GM23338 (cell line): ENCODE results near the gene UBQLN4. TPM values are rescaled to one million over a fixed set of nuclear protein-coding genes. Genes with fewer than 3 reads are reported as not detected.

Source experiments
- ATAC-seq: fragments of 200-7000 bp; cut with Tn5 transposase; 3 replicates; pipeline ENCODE4 v1.9.1; 2020
- DNase-seq: peaks from one replicate; pipeline ENCODE4 v3.0.0-alpha.2; 2015; ENCODE audit warnings: low spot score
- H2AFZ ChIP-seq: fragments of 200-600 bp; sonication (generic); 2 replicates; pipeline ENCODE4 v1.8.0; 2016; ENCODE audit warnings: antibody characterized with exemption, mild to moderate bottlenecking, moderate library complexity
- H3F3A ChIP-seq: fragments of 200-600 bp; sonication (generic); replicated peaks from 2 replicates; pipeline ENCODE4 v1.8.0; 2017; ENCODE audit warnings: antibody characterized with exemption, mixed run types, low read depth
- H3K27ac ChIP-seq: fragments of 200-600 bp; sonication (generic); 2 replicates; pipeline ENCODE4 v1.6.1; 2016; ENCODE audit warnings: low read depth
- H3K27me3 ChIP-seq: fragments of 200-600 bp; sonication (generic); 2 replicates; pipeline ENCODE4 v1.8.0; 2016; ENCODE audit warnings: mild to moderate bottlenecking, mixed run types, moderate library complexity; ENCODE audit not compliant: insufficient read depth
- H3K36me3 ChIP-seq: fragments of 200-600 bp; sonication (generic); 2 replicates; pipeline ENCODE4 v1.8.0; 2016; ENCODE audit warnings: mild to moderate bottlenecking; ENCODE audit not compliant: insufficient read depth
- H3K4me1 ChIP-seq: fragments of 200-600 bp; sonication (generic); 2 replicates; pipeline ENCODE4 v1.8.0; 2016; ENCODE audit warnings: mild to moderate bottlenecking, moderate library complexity; ENCODE audit not compliant: insufficient read depth
- H3K4me2 ChIP-seq: fragments of 200-600 bp; sonication (generic); 2 replicates; pipeline ENCODE4 v1.7.1; 2017; ENCODE audit warnings: mixed run types
- H3K4me3 ChIP-seq: fragments of 200-600 bp; sonication (generic); 2 replicates; pipeline ENCODE4 v1.6.1; 2016; ENCODE audit warnings: mixed run types
- H3K79me2 ChIP-seq: fragments of 200-600 bp; sonication (generic); replicated peaks from 2 replicates; pipeline ENCODE4 v1.8.0; 2017; ENCODE audit warnings: mild to moderate bottlenecking; ENCODE audit not compliant: insufficient read depth
- H3K9me2 ChIP-seq: fragments of 200-600 bp; sonication (generic); 2 replicates; pipeline ENCODE4 v1.8.0; 2017; ENCODE audit not compliant: insufficient read depth
- H4K20me1 ChIP-seq: fragments of 200-600 bp; sonication (generic); replicated peaks from 2 replicates; pipeline ENCODE4 v1.8.0; 2017; ENCODE audit warnings: mild to moderate bottlenecking; ENCODE audit not compliant: insufficient read depth
- H3K27ac Mint-ChIP-seq: 2 replicates; pipeline ENCODE4 v1.8.0; 2020; ENCODE audit warnings: inconsistent platforms, mild to moderate bottlenecking, moderate library complexity, mixed read lengths
- H3K27me3 Mint-ChIP-seq: 3 replicates; pipeline ENCODE4 v1.8.0; 2022; ENCODE audit warnings: low read depth, mild to moderate bottlenecking, moderate library complexity, mixed read lengths, inconsistent platforms; ENCODE audit not compliant: insufficient read depth, poor library complexity
- H3K36me3 Mint-ChIP-seq: 3 replicates; pipeline ENCODE4 v1.8.0; 2021; ENCODE audit warnings: low read depth, mild to moderate bottlenecking, inconsistent platforms, moderate library complexity, mixed read lengths
- H3K4me1 Mint-ChIP-seq: 3 replicates; pipeline ENCODE4 v1.8.0; 2020; ENCODE audit warnings: mild to moderate bottlenecking, inconsistent platforms, mixed read lengths
- H3K4me3 Mint-ChIP-seq: 3 replicates; pipeline ENCODE4 v1.8.0; 2021; ENCODE audit warnings: moderate library complexity, mild to moderate bottlenecking, inconsistent platforms, mixed read lengths
- H3K9me3 Mint-ChIP-seq: 3 replicates; pipeline ENCODE4 v1.8.0; 2020; ENCODE audit warnings: moderate library complexity, mild to moderate bottlenecking, inconsistent platforms, mixed read lengths
- CREB1 ChIP-seq: fragments of 250-450 bp; sonication (Bioruptor Pico); IDR thresholded peaks from 2 replicates; pipeline ENCODE4 v1.5.0; 2020; ENCODE audit warnings: low read depth, mild to moderate bottlenecking, moderate library complexity
- CTCF ChIP-seq, 2 experiments: fragments of 200-600 bp in 1 of 2; sonication (generic) in 1 of 2; conservative IDR thresholded peaks; 2 replicates each; pipeline versions ENCODE4 v1.5.1 to v1.6.1; 2016 to 2017; ENCODE audit warnings: antibody characterized with exemption in 2 of 2, low read depth in 2 of 2, mild to moderate bottlenecking in 2 of 2, moderate library complexity in 1 of 2
- ETS1 ChIP-seq: IDR thresholded peaks from 2 replicates; pipeline ENCODE4 v1.6.1; 2016; ENCODE audit warnings: antibody characterized with exemption
- EZH2 ChIP-seq: fragments of 200-600 bp; sonication (generic); IDR thresholded peaks from one replicate; pipeline ENCODE4 v1.8.0; 2017; ENCODE audit warnings: antibody characterized with exemption, mild to moderate bottlenecking, low read depth; ENCODE audit not compliant: unreplicated experiment
- EZH2phosphoT487 ChIP-seq: fragments of 200-600 bp; sonication (generic); IDR thresholded peaks from one replicate; pipeline ENCODE4 v1.8.1; 2018; ENCODE audit warnings: antibody characterized with exemption; ENCODE audit not compliant: unreplicated experiment
- JUNB ChIP-seq: IDR thresholded peaks from one replicate; pipeline ENCODE4 v1.6.1; 2016; ENCODE audit warnings: antibody characterized with exemption; ENCODE audit not compliant: unreplicated experiment
- NANOG ChIP-seq: IDR thresholded peaks from 2 replicates; pipeline ENCODE4 v1.6.1; 2016; ENCODE audit warnings: antibody characterized with exemption, borderline replicate concordance
- POLR2AphosphoS5 ChIP-seq: IDR thresholded peaks from 2 replicates; pipeline ENCODE4 v1.6.1; 2016; ENCODE audit warnings: antibody characterized with exemption, low read depth
- STAT1 ChIP-seq: IDR thresholded peaks from one replicate; pipeline ENCODE4 v1.6.1; 2016; ENCODE audit warnings: antibody characterized with exemption; ENCODE audit not compliant: unreplicated experiment
- ZNF114 ChIP-seq: fragments of 250-450 bp; sonication (Bioruptor Pico); IDR thresholded peaks from 2 replicates; pipeline ENCODE4 v1.5.0; 2020; ENCODE audit warnings: mild to moderate bottlenecking, moderate library complexity
- ZNF331 ChIP-seq: fragments of 250-450 bp; sonication (Bioruptor Pico); IDR thresholded peaks from 2 replicates; pipeline ENCODE4 v1.5.0; 2020; ENCODE audit warnings: low read depth, mild to moderate bottlenecking, moderate library complexity
- ZNF462 ChIP-seq: fragments of 250-450 bp; sonication (Bioruptor Pico); IDR thresholded peaks from 2 replicates; pipeline ENCODE4 v1.5.0; 2020; ENCODE audit warnings: mild to moderate bottlenecking, moderate library complexity
- polyA plus RNA-seq: library from polyadenylated mRNA; unstranded; fragments of >200 nt; fragmentation: Nextera tagmentation; extraction: Ambion mirVana; gene quantifications from 2 replicates; pipeline ENCODE4 v1.2.1, GENCODE V29; 2016
- total RNA-seq: library from RNA; depleted of rRNA; stranded (reverse); fragments of >200 nt; shearing (Covaris generic); gene quantifications from 2 replicates; pipeline ENCODE4 v1.2.3, GENCODE V29; 2014

Gene UBQLN4
- total and polyA plus RNA-seq, 2 experiments from 2014 or later: 10.0 to 30.5 TPM

GRCh38 chr1:156060937-156061636, 7.5 kb upstream of the UBQLN4 start, which contains the start of gene RAB25:
RAB25 (plus strand) TSS chr1:156061160; CDS start chr1:156061401, 241 bp downstream.
- H4K20me1 ChIP-seq: peaks cover 9% of the 10 kb centered on the region
- Mint-ChIP-seq H3K4me3 (peak within 1 kb of the TSS; percentile 88), H3K27me3 (peaks cover 13% of the 10 kb centered on the region), H3K27ac (peak within 1 kb of the TSS; percentile 98), H3K4me1 (peaks cover 40% of the 10 kb centered on the region), H3K36me3 (peaks cover 22% of the 10 kb centered on the region), H3K9me3 (no peaks in the 10 kb centered on the region)
- no peaks in the 10 kb centered on the region for H3K36me3 ChIP-seq
- TF ChIP-seq EZH2 (no peak), POLR2AphosphoS5 (peak; percentile 68), EZH2phosphoT487 (no peak), CTCF (conservative IDR thresholded peaks at IDR 0.05; ENCODE audit: low read depth in 2 of 2) (peak in 1 of 2 experiments; percentile 29; a peak in 1 of 4 replicates), ZNF331 (CRISPR knock-in tag) (no peak), ZNF114 (CRISPR knock-in tag) (no peak), ETS1 (peak; percentile 39; the same call in 1 of the 2 replicates), NANOG (no peak), JUNB (no peak), ZNF462 (CRISPR knock-in tag) (0 out of 2 replicates have a peak, but pooled peaks have one; percentile 8), CREB1 (peak; percentile 94), STAT1 (no peak)
- peaks cover 9% of the 10 kb centered on the region; the same call in 1 of the 2 replicates for H3K79me2 ChIP-seq
- H3K27ac ChIP-seq: peak within 1 kb of the TSS; percentile 99
- H3K27me3 ChIP-seq: peaks cover 7% of the 10 kb centered on the region; the same call in 1 of the 2 replicates
- peaks cover 28% of the 10 kb centered on the region for H3F3A ChIP-seq
- H3K4me1 ChIP-seq: peaks cover 18% of the 10 kb centered on the region
- no peaks in the 10 kb centered on the region for H3K9me2 ChIP-seq
- H3K4me3 ChIP-seq: peak within 1 kb of the TSS; percentile 59
- peak within 1 kb of the TSS; percentile 85 for H3K4me2 ChIP-seq
- DNase-seq (peak; percentile 96), ATAC-seq (peak; percentile 80)
- peak within 1 kb of the TSS; percentile 88 for H2AFZ ChIP-seq
